Endodermal cell (in vitro differentiated cells): ENCODE results near the gene DDX6. TPM values are rescaled to one million over a fixed set of nuclear protein-coding genes. Genes with fewer than 3 reads are reported as not detected.

Source experiments
- DNase-seq: peaks from one replicate; pipeline ENCODE4 v3.0.0-alpha.2; 2017
- H3K27ac ChIP-seq: 2 replicates; pipeline ENCODE4 v1.5.1; 2013; ENCODE audit warnings: mild to moderate bottlenecking, low read depth, low read length, moderate library complexity
- H3K27me3 ChIP-seq: 2 replicates; pipeline ENCODE4 v1.6.1; 2013; ENCODE audit warnings: mild to moderate bottlenecking, low read length, moderate library complexity; ENCODE audit not compliant: insufficient read depth, control insufficient read depth, poor library complexity, severe bottlenecking
- H3K36me3 ChIP-seq: 2 replicates; pipeline ENCODE4 v1.7.0; 2013; ENCODE audit warnings: mild to moderate bottlenecking, low read length, moderate library complexity; ENCODE audit not compliant: control insufficient read depth, insufficient read depth
- H3K4me1 ChIP-seq: one replicate; pipeline ENCODE4 v1.7.0; 2013; ENCODE audit warnings: low read length; ENCODE audit not compliant: control insufficient read depth, insufficient read depth
- H3K4me3 ChIP-seq: 2 replicates; pipeline ENCODE4 v1.5.1; 2013; ENCODE audit warnings: mild to moderate bottlenecking, low read length, moderate library complexity
- H3K9ac ChIP-seq: 2 replicates; pipeline ENCODE4 v1.6.1; 2013; ENCODE audit warnings: mild to moderate bottlenecking, low read length, moderate library complexity; ENCODE audit not compliant: poor library complexity, severe bottlenecking; ENCODE audit errors: extremely low read depth
- H3K9me3 ChIP-seq: 2 replicates; pipeline ENCODE4 v1.6.1; 2013; ENCODE audit warnings: mild to moderate bottlenecking, low read length, moderate library complexity; ENCODE audit not compliant: control insufficient read depth
- H3K27ac Mint-ChIP-seq: 2 replicates; pipeline ENCODE4 v1.8.0; 2020; ENCODE audit warnings: mixed read lengths
- H3K27me3 Mint-ChIP-seq: 2 replicates; pipeline ENCODE4 v1.8.0; 2021; ENCODE audit warnings: mild to moderate bottlenecking, mixed read lengths; ENCODE audit not compliant: insufficient read depth
- H3K36me3 Mint-ChIP-seq: 2 replicates; pipeline ENCODE4 v1.8.0; 2020; ENCODE audit warnings: low read depth, mixed read lengths
- H3K4me1 Mint-ChIP-seq: 2 replicates; pipeline ENCODE4 v1.8.0; 2020; ENCODE audit warnings: mixed read lengths
- H3K4me3 Mint-ChIP-seq: 2 replicates; pipeline ENCODE4 v1.8.0; 2020; ENCODE audit warnings: mild to moderate bottlenecking, moderate library complexity, mixed read lengths
- H3K9me3 Mint-ChIP-seq: 2 replicates; pipeline ENCODE4 v1.8.0; 2020; ENCODE audit warnings: mild to moderate bottlenecking, mixed read lengths
- CTCF ChIP-seq: fragments of 200-600 bp; sonication (generic); conservative IDR thresholded peaks from 2 replicates; pipeline ENCODE4 v1.5.0; 2021; ENCODE audit warnings: antibody characterized with exemption, mild to moderate bottlenecking
- WGBS, 2 experiments: methylation state at CpG; one replicate each; pipeline versions ENCODE4 v1.1.5 to v1.1.7; 2013; ENCODE audit warnings: missing lambda C conversion rate in 2 of 2, mixed read lengths in 1 of 2; ENCODE audit not compliant: insufficient coverage in 1 of 2, insufficient read length in 1 of 2; 5-methylcytosine and 5-hydroxymethylcytosine counted together
- total RNA-seq, 2 donors: library from RNA; stranded (reverse); fragmentation: NEBNext Ultra II Directional in 1 of 2; extraction: Animal tissue kit (Norgen Biotek cat#: 25700) in 1 of 2; gene quantifications; 2 replicates in 1 of 2; 3 replicates in 1 of 2; pipeline ENCODE4 v1.2.1, GENCODE V29; 2021

Gene DDX6
- total RNA-seq, 2 donors from 2014 or later, result 103 to 133 TPM

DNA sequence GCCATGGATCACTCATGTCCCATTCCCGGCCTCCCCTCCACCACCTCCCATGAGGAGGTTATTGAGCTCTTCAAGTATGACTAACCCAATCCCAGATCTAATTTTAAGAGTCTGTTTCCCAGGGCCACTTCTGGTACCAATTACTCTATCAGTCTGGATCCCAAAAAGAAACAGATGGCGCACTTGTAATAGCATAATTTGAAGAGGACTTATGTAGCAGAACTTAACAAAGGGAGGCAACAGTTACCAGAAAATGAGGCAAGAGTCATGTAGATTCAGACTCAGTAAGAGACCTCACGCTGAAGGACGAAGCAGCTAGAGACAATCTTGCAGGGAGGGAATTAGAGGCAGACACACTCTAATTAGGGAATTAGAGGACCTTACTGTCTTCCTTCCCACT lies 46.9 kb downstream of the DDX6 start:
- Histone ChIP-seq H3K36me3 (peaks cover 9% of the 10 kb centered on the region), H3K4me1 (peaks cover 8% of the 10 kb centered on the region), H3K9me3 (no peaks in the 10 kb centered on the region), H3K27me3 (no peaks in the 10 kb centered on the region), H3K9ac (no peak overlapping the region), H3K27ac (no peak overlapping the region), H3K4me3 (no peak overlapping the region)
- Mint-ChIP-seq H3K9me3 (no peaks in the 10 kb centered on the region), H3K4me1 (peaks cover 30% of the 10 kb centered on the region), H3K27ac (no peak overlapping the region), H3K27me3 (no peaks in the 10 kb centered on the region), H3K4me3 (no peak overlapping the region), H3K36me3 (peaks cover 2% of the 10 kb centered on the region)
- 91 to 92% methylated on average over 3 to 4 of the region's 4 CpGs for WGBS, 2 experiments
- no peak for DNase-seq
- TF ChIP-seq CTCF, result no peak

DNA sequence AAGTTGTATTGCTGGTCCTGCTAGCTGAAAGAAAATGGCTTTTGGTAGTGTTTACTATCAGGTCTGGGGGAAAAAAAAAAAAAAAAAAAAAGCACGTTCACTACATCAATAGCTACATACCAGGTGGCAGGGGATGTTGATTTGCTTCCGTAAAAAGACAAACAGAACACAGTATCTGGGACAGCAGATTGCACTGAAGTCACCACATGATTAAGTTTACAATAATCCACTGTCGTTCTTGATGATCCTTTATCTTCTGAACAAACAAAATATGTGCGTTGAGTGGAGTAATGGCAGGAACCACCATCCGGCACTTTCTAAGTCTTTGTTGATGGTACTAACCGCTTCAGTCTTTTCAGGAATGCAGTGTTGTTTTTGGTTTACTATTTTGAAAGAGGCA lies 48.7 kb downstream of the DDX6 start:
- no peaks in the 10 kb centered on the region for H3K36me3 ChIP-seq
- H3K9me3 ChIP-seq, result no peaks in the 10 kb centered on the region
- no peak overlapping the region for H3K9ac ChIP-seq
- WGBS, 2 experiments, result 95 to 97% methylated on average over 3 to 6 of the region's 6 CpGs
- Mint-ChIP-seq H3K4me1 (peaks cover 22% of the 10 kb centered on the region), H3K9me3 (peaks cover 7% of the 10 kb centered on the region), H3K4me3 (no peak overlapping the region), H3K27ac (no peak overlapping the region), H3K36me3 (peaks cover 10% of the 10 kb centered on the region), H3K27me3 (no peaks in the 10 kb centered on the region)
- H3K27ac ChIP-seq, result no peak overlapping the region
- no peak for DNase-seq
- H3K4me1 ChIP-seq, result peaks cover 8% of the 10 kb centered on the region
- H3K4me3 ChIP-seq, result no peak overlapping the region
- TF ChIP-seq CTCF, result no peak
- no peaks in the 10 kb centered on the region for H3K27me3 ChIP-seq

GRCh38 chr11:118740892-118741291 lies 50.1 kb downstream of the DDX6 start:
- no peaks in the 10 kb centered on the region for H3K27me3 ChIP-seq
- no peak for TF ChIP-seq CTCF
- Mint-ChIP-seq H3K4me3 (no peak overlapping the region), H3K27ac (no peak overlapping the region), H3K36me3 (peaks cover 12% of the 10 kb centered on the region), H3K27me3 (no peaks in the 10 kb centered on the region), H3K4me1 (peaks cover 22% of the 10 kb centered on the region), H3K9me3 (peaks cover 7% of the 10 kb centered on the region)
- H3K4me1 ChIP-seq, result peaks cover 8% of the 10 kb centered on the region
- H3K36me3 ChIP-seq, result no peaks in the 10 kb centered on the region
- H3K9me3 ChIP-seq, result no peaks in the 10 kb centered on the region
- H3K4me3 ChIP-seq, result no peak overlapping the region
- WGBS, 2 experiments, result 83 to 86% methylated on average over 1 of the region's 1 CpG
- no peak overlapping the region for H3K9ac ChIP-seq
- no peak for DNase-seq
- H3K27ac ChIP-seq, result no peak overlapping the region
